GM12878 (cell line): Measurements from ENCODE around the gene DCUN1D3. TPM values are rescaled to one million over a fixed set of nuclear protein-coding genes. Genes with fewer than 3 reads are reported as not detected.

Experiments
- ATAC-seq: fragments of 200-7000 bp; cut with Tn5 transposase; 3 replicates; pipeline ENCODE4 v1.9.1; 2020; ENCODE audit warnings: mild to moderate bottlenecking, moderate library complexity
- BruUV-seq: library from RNA; stranded (reverse); fragments of 400-500 nt; replicated peaks from 2 replicates; lab custom pipeline; 2021; lab: Mats Ljungman, UMichigan
- CTCF ChIA-PET: fragments of 300-600 bp; sonication (Branson Sonifier 250); formaldehyde crosslinking; extraction: SDS; loops from one replicate; lab custom pipeline; 2021; ENCODE audit warnings: inconsistent platforms; lab: Yijun Ruan, JAX
- POLR2A ChIA-PET: fragments of 350-600 bp; formaldehyde crosslinking; extraction: SDS; loops from one replicate; lab custom pipeline; 2021; ENCODE audit warnings: inconsistent platforms; lab: Charles Lee
- RAD21 ChIA-PET: fragments of 300-600 bp; sonication (Branson Sonifier 250); formaldehyde crosslinking; loops from one replicate; lab custom pipeline; 2023; ENCODE audit warnings: antibody characterized with exemption; ENCODE audit not compliant: unreplicated experiment; lab: Charles Lee
- SMC1A ChIA-PET: fragments of 300-600 bp; sonication (Branson Sonifier 250); formaldehyde crosslinking; loops from one replicate; lab custom pipeline; 2023; ENCODE audit not compliant: unreplicated experiment, uncharacterized antibody; lab: Charles Lee
- DNase-seq: peaks from one replicate; pipeline ENCODE4 v3.0.0-alpha.2; 2011; ENCODE audit warnings: low read depth, low spot score
- FAIRE-seq: peaks from 3 replicates; lab custom pipeline; 2011; peaks lifted over from hg19 to GRCh38; lab: Jason Lieb, UNC
- H2AFZ ChIP-seq: 2 replicates; pipeline ENCODE4 v1.6.0; 2011; ENCODE audit warnings: low read depth, low read length, control low read depth; ENCODE audit not compliant: control insufficient read depth
- H3K27ac ChIP-seq: 2 replicates; pipeline ENCODE4 v1.5.1; 2011; ENCODE audit warnings: control low read depth; ENCODE audit not compliant: control insufficient read depth, insufficient read depth
- H3K27me3 ChIP-seq, 2 experiments: replicated peaks in 1 of 2; 2 replicates each; pipeline versions ENCODE4 v1.6.0 to v1.6.1; 2011; ENCODE audit warnings: low read length in 1 of 2; ENCODE audit not compliant: control insufficient read depth in 2 of 2, insufficient read depth in 2 of 2
- H3K36me3 ChIP-seq, 2 experiments: 2 replicates each; pipeline ENCODE4 v1.5.1; 2011; ENCODE audit warnings: low read length in 1 of 2; ENCODE audit not compliant: control insufficient read depth in 2 of 2, insufficient read depth in 2 of 2
- H3K4me1 ChIP-seq: 2 replicates; pipeline ENCODE4 v1.6.1; 2011; ENCODE audit warnings: mild to moderate bottlenecking, low read length, moderate library complexity, mixed read lengths; ENCODE audit not compliant: control insufficient read depth, insufficient read depth
- H3K4me2 ChIP-seq: 2 replicates; pipeline ENCODE4 v1.6.0; 2011; ENCODE audit warnings: control low read depth; ENCODE audit not compliant: control insufficient read depth, insufficient read depth
- H3K4me3 ChIP-seq: fragments of 200-600 bp; sonication (generic); 2 replicates; pipeline ENCODE4 v1.5.1; 2016
- H3K79me2 ChIP-seq: 2 replicates; pipeline ENCODE4 v1.6.0; 2011; ENCODE audit warnings: low read length; ENCODE audit not compliant: control insufficient read depth, insufficient read depth
- H3K9ac ChIP-seq: 2 replicates; pipeline ENCODE4 v1.8.0; 2011; ENCODE audit warnings: low read length, control low read depth, mixed read lengths; ENCODE audit not compliant: control insufficient read depth, insufficient read depth
- H3K9me3 ChIP-seq: replicated peaks from 3 replicates; pipeline ENCODE4 v1.5.1; 2011; ENCODE audit warnings: mild to moderate bottlenecking, low read length; ENCODE audit not compliant: control insufficient read depth, insufficient read depth
- H4K20me1 ChIP-seq: 2 replicates; pipeline ENCODE4 v1.6.0; 2011; ENCODE audit not compliant: control insufficient read depth, insufficient read depth
- ASH2L ChIP-seq: fragments of 300-600, 200-600 bp; sonication (generic); IDR thresholded peaks from 2 replicates; pipeline ENCODE4 v1.6.1; 2017; ENCODE audit warnings: low read depth, mild to moderate bottlenecking, borderline replicate concordance
- KAT2A ChIP-seq: conservative IDR thresholded peaks from 2 replicates; pipeline ENCODE4 v1.6.1; 2011; ENCODE audit warnings: low read depth, low read length; ENCODE audit not compliant: control insufficient read depth
- MEF2B ChIP-seq: fragments of 450-650 bp; IDR thresholded peaks from 2 replicates; pipeline ENCODE4 v1.6.1; 2018; ENCODE audit warnings: mild to moderate bottlenecking, moderate library complexity; ENCODE audit not compliant: partially characterized antibody, poor library complexity, severe bottlenecking
- PKNOX1 ChIP-seq: fragments of 450-650 bp; IDR thresholded peaks from 2 replicates; pipeline ENCODE4 v1.6.1; 2016; ENCODE audit warnings: mild to moderate bottlenecking
- REST ChIP-seq: IDR thresholded peaks from 2 replicates; pipeline ENCODE4 v1.6.1; 2012; ENCODE audit warnings: mild to moderate bottlenecking, low read depth, low read length
- WGBS: methylation state at CpG from one replicate; pipeline ENCODE4 v1.1.6; 2016; ENCODE audit warnings: low lambda C conversion rate; ENCODE audit not compliant: insufficient replicate concordance, insufficient coverage; ENCODE audit errors: missing lambda C conversion rate; 5-methylcytosine and 5-hydroxymethylcytosine counted together
- in situ Hi-C: fragments of 300-500 bp; cut with MboI; formaldehyde crosslinking; loops from 9 replicates; pipeline ENCODE4 v1.14.3; 2018; ENCODE audit warnings: mixed read lengths
- intact Hi-C: fragments of 100-400 bp; cut with micrococcal nuclease; formaldehyde crosslinking; loops from one replicate; pipeline ENCODE4 v1.14.2; 2022; ENCODE audit not compliant: unreplicated experiment
- polyA plus RNA-seq, 11 experiments: library from polyadenylated mRNA; depleted of rRNA in 4 of 11; unstranded in 6 of 11; stranded (reverse) in 5 of 11; fragments of >200 nt; fragmentation: Nextera tagmentation in 4 of 11; fragmentation: Illumina TruSeq in 1 of 11; extraction: Ambion mirVana in 4 of 11; extraction: Trizol in 1 of 11; gene quantifications; 1 replicate in 1 of 11; 2 replicates in 10 of 11; pipeline versions ENCODE4 v1.2.1 to v1.2.3, GENCODE V29; 2011 to 2016; ENCODE audit warnings: inconsistent platforms in 2 of 11, missing spikeins in 2 of 11, low read depth in 1 of 11
- total RNA-seq, 4 experiments: library from RNA; depleted of rRNA in 3 of 4; stranded (reverse); fragments of >200 nt in 3 of 4; fragmentation: Illumina TruSeq in 1 of 4; extraction: Trizol in 1 of 4; gene quantifications; 2 replicates each; pipeline versions ENCODE4 v1.2.1 to v1.2.3, GENCODE V29; 2013 to 2021

The DCUN1D3 gene
- total and polyA plus RNA-seq, 10 of the 15 experiments (the other 5 are each of a cell fraction or from before 2014, with no cell fraction given) = 0.47 to 4.5 (median 1.9) TPM

GRCh38 chr16:20887207-20887606, 13.0 kb downstream of the DCUN1D3 start:
- H3K9me3 ChIP-seq = no peaks in the 10 kb centered on the region
- H3K4me2 ChIP-seq = no peak overlapping the region
- H3K4me3 ChIP-seq = no peak overlapping the region
- no peak for DNase-seq
- no peak for FAIRE-seq
- no peaks in the 10 kb centered on the region for H3K79me2 ChIP-seq
- H3K36me3 ChIP-seq = no peaks in the 10 kb centered on the region; a peak in 2 of 4 replicates
- H3K4me1 ChIP-seq = no peaks in the 10 kb centered on the region
- 100% methylated on average over 1 of the region's 1 CpG for WGBS
- SMC1A ChIA-PET = interaction anchor here (1.5 to 2.4 kb wide), 2 partner anchors 12 to 37 kb away, joined by 6 to 7 read pairs; no protein-coding TSS in a partner anchor
- TF ChIP-seq REST = no peak
- TF ChIP-seq PKNOX1 = no peak
- no peak for TF ChIP-seq MEF2B
- no peak for TF ChIP-seq ASH2L
- no peak for TF ChIP-seq KAT2A
- RAD21 ChIA-PET = interaction anchor here (3.0 kb wide), 1 partner anchor 37 kb away, joined by 7 read pairs; no protein-coding TSS in a partner anchor
- H3K9ac ChIP-seq = no peak overlapping the region
- no peaks in the 10 kb centered on the region for H4K20me1 ChIP-seq
- ATAC-seq = no peak
- intact Hi-C loops = no loop called here
- H3K27me3 ChIP-seq = no peaks in the 10 kb centered on the region
- CTCF ChIA-PET = interaction anchor here (0.7 kb wide), 1 partner anchor 12 kb away, joined by 3 read pairs; no protein-coding TSS in a partner anchor
- BruUV-seq = no TSS peak
- H3K27ac ChIP-seq = no peak overlapping the region
- POLR2A ChIA-PET = interaction anchor here (1.3 kb wide), 1 partner anchor 12 kb away, joined by 3 read pairs; no protein-coding TSS in a partner anchor
- in situ Hi-C loops = no loop called here
- no peak overlapping the region for H2AFZ ChIP-seq
